H9 (cell line): ENCODE measurements around the gene ARL17B. TPM values are rescaled to one million over a fixed set of nuclear protein-coding genes. Genes with fewer than 3 reads are reported as not detected.
"Not testable (repeated sequence)": the region's sequence is repeated elsewhere in the genome, so short reads cannot be mapped to it uniquely, and the experiment has no call there.

Experiments used
- DNase-seq: peaks from one replicate; pipeline ENCODE4 v3.0.0-alpha.2; 2017
- H2AFZ ChIP-seq: one replicate; pipeline ENCODE4 v1.6.1; 2013; ENCODE audit warnings: mild to moderate bottlenecking, low read length, control low read depth, moderate library complexity
- H2AK5ac ChIP-seq: 2 replicates; pipeline ENCODE4 v1.6.1; 2013; ENCODE audit warnings: low read length, control low read depth, mixed read lengths; ENCODE audit not compliant: insufficient read length
- H2BK120ac ChIP-seq: one replicate; pipeline ENCODE4 v1.6.1; 2013; ENCODE audit warnings: low read depth, mild to moderate bottlenecking, low read length, control low read depth, inconsistent platforms; ENCODE audit not compliant: poor library complexity, severe bottlenecking
- H2BK12ac ChIP-seq: 2 replicates; pipeline ENCODE4 v1.6.1; 2013; ENCODE audit warnings: low read length, control low read depth, mixed read lengths, low read depth; ENCODE audit not compliant: insufficient read length
- H2BK15ac ChIP-seq: 2 replicates; pipeline ENCODE4 v1.6.1; 2013; ENCODE audit warnings: low read depth, low read length, control low read depth
- H2BK20ac ChIP-seq: one replicate; pipeline ENCODE4 v1.6.1; 2013; ENCODE audit warnings: low read depth, mild to moderate bottlenecking, low read length, control low read depth, inconsistent platforms; ENCODE audit not compliant: poor library complexity, severe bottlenecking
- H2BK5ac ChIP-seq: 2 replicates; pipeline ENCODE4 v1.6.1; 2013; ENCODE audit warnings: low read length, control low read depth, mixed read lengths; ENCODE audit not compliant: insufficient read length
- H3K14ac ChIP-seq: 2 replicates; pipeline ENCODE4 v1.6.1; 2013; ENCODE audit warnings: low read length, control low read depth; ENCODE audit not compliant: insufficient read depth
- H3K18ac ChIP-seq: 2 replicates; pipeline ENCODE4 v1.6.1; 2013; ENCODE audit warnings: low read depth, mild to moderate bottlenecking, mixed read lengths, low read length, control low read depth; ENCODE audit not compliant: insufficient read length
- H3K23ac ChIP-seq: 2 replicates; pipeline ENCODE4 v1.6.1; 2013; ENCODE audit warnings: low read length, control low read depth, mixed read lengths, low read depth; ENCODE audit not compliant: insufficient read length
- H3K23me2 ChIP-seq: 2 replicates; pipeline ENCODE4 v1.6.1; 2013; ENCODE audit warnings: low read depth, mild to moderate bottlenecking, mixed read lengths, low read length, control low read depth; ENCODE audit not compliant: insufficient read length, poor library complexity, severe bottlenecking
- H3K27ac ChIP-seq: 2 replicates; pipeline ENCODE4 v1.5.1; 2013; ENCODE audit warnings: low read length, control low read depth, mixed read lengths, low read depth; ENCODE audit not compliant: insufficient read length
- H3K27me3 ChIP-seq: 2 replicates; pipeline ENCODE4 v1.6.1; 2013; ENCODE audit warnings: low read length, control low read depth, inconsistent platforms; ENCODE audit not compliant: insufficient read depth
- H3K4ac ChIP-seq: 2 replicates; pipeline ENCODE4 v1.6.1; 2013; ENCODE audit warnings: low read depth, mild to moderate bottlenecking, control low read depth, inconsistent platforms, low read length, moderate library complexity
- H3K4me1 ChIP-seq: 2 replicates; pipeline ENCODE4 v1.6.1; 2013; ENCODE audit warnings: low read length, control low read depth, inconsistent platforms; ENCODE audit not compliant: insufficient read depth
- H3K4me2 ChIP-seq: 2 replicates; pipeline ENCODE4 v1.6.1; 2013; ENCODE audit warnings: low read length, control low read depth, mixed read lengths; ENCODE audit not compliant: insufficient read length, insufficient read depth
- H3K56ac ChIP-seq: 2 replicates; pipeline ENCODE4 v1.6.1; 2013; ENCODE audit warnings: low read depth, mild to moderate bottlenecking, mixed read lengths, low read length, control low read depth; ENCODE audit not compliant: insufficient read length
- H3K79me1 ChIP-seq: 2 replicates; pipeline ENCODE4 v1.6.1; 2013; ENCODE audit warnings: low read depth, mild to moderate bottlenecking, moderate library complexity, low read length, control low read depth, inconsistent platforms; ENCODE audit not compliant: insufficient read depth, poor library complexity, severe bottlenecking
- H3K79me2 ChIP-seq: 2 replicates; pipeline ENCODE4 v1.6.1; 2013; ENCODE audit warnings: low read length, control low read depth, inconsistent platforms; ENCODE audit not compliant: insufficient read depth
- H3K9ac ChIP-seq: 2 replicates; pipeline ENCODE4 v1.6.1; 2013; ENCODE audit warnings: low read length, control low read depth, mixed read lengths; ENCODE audit not compliant: insufficient read length; ENCODE audit errors: extremely low read depth
- H3K9me3 ChIP-seq: one replicate; pipeline ENCODE4 v1.6.1; 2013; ENCODE audit warnings: low read depth, low read length, inconsistent platforms; ENCODE audit not compliant: control insufficient read depth
- H3T11ph ChIP-seq: one replicate; pipeline ENCODE4 v1.6.1; 2013; ENCODE audit warnings: mild to moderate bottlenecking, low read length, control low read depth, inconsistent platforms
- H4K20me1 ChIP-seq: one replicate; pipeline ENCODE4 v1.6.1; 2013; ENCODE audit not compliant: control insufficient read depth, insufficient read length, insufficient read depth
- H4K5ac ChIP-seq: 2 replicates; pipeline ENCODE4 v1.6.1; 2013; ENCODE audit warnings: low read depth, mild to moderate bottlenecking, mixed read lengths, low read length, control low read depth; ENCODE audit not compliant: insufficient read length
- H4K8ac ChIP-seq: replicated peaks from 2 replicates; pipeline ENCODE4 v1.6.1; 2013; ENCODE audit warnings: low read length, control low read depth, mixed read lengths, low read depth; ENCODE audit not compliant: insufficient read length
- H4K91ac ChIP-seq: 2 replicates; pipeline ENCODE4 v1.6.1; 2013; ENCODE audit warnings: low read depth, mild to moderate bottlenecking, moderate library complexity, mixed read lengths, low read length, control low read depth; ENCODE audit not compliant: insufficient read length
- H3K27ac Mint-ChIP-seq, 3 experiments: 2 replicates in 2 of 3; 3 replicates in 1 of 3; pipeline ENCODE4 v1.8.0; 2020 to 2021; ENCODE audit warnings: mixed read lengths in 3 of 3, mild to moderate bottlenecking in 1 of 3, moderate library complexity in 1 of 3
- H3K27me3 Mint-ChIP-seq: 2 replicates; pipeline ENCODE4 v1.8.0; 2021; ENCODE audit warnings: low read depth, mild to moderate bottlenecking, moderate library complexity, mixed read lengths
- H3K36me3 Mint-ChIP-seq, 3 experiments: 2 replicates in 2 of 3; 3 replicates in 1 of 3; pipeline ENCODE4 v1.8.0; 2020 to 2021; ENCODE audit warnings: low read depth in 3 of 3, mixed read lengths in 3 of 3; ENCODE audit not compliant: insufficient read depth in 1 of 3
- H3K4me1 Mint-ChIP-seq, 2 experiments: 2 replicates each; pipeline ENCODE4 v1.8.0; 2020; ENCODE audit warnings: mixed read lengths in 2 of 2
- H3K4me3 Mint-ChIP-seq, 2 experiments: 2 replicates in 1 of 2; 3 replicates in 1 of 2; pipeline ENCODE4 v1.8.0; 2020 to 2021; ENCODE audit warnings: mild to moderate bottlenecking in 2 of 2, mixed read lengths in 2 of 2, moderate library complexity in 1 of 2
- H3K9me3 Mint-ChIP-seq, 2 experiments: 2 replicates in 1 of 2; 3 replicates in 1 of 2; pipeline ENCODE4 v1.8.0; 2020; ENCODE audit warnings: mild to moderate bottlenecking in 2 of 2, mixed read lengths in 2 of 2, moderate library complexity in 1 of 2
- WGBS: extraction: QIAGEN DNeasy Blood & Tissue Kit; methylation state at CpG from one replicate; pipeline ENCODE4 v1.1.7; 2013; ENCODE audit warnings: missing lambda C conversion rate, low lambda C conversion rate, mixed read lengths; ENCODE audit not compliant: insufficient read length; ENCODE audit errors: extremely low coverage; 5-methylcytosine and 5-hydroxymethylcytosine counted together
- total RNA-seq: library from RNA; stranded (reverse); gene quantifications from 2 replicates; pipeline ENCODE4 v1.2.1, GENCODE V29; 2021

ARL17B gene
- total RNA-seq, 1 experiment from 2014 or later = 10.8 TPM

- H3K27ac Mint-ChIP-seq, H3K23me2 ChIP-seq, H3K14ac ChIP-seq, H3K9me3 ChIP-seq, H3K27ac ChIP-seq, H3K23ac ChIP-seq, H3K4me1 Mint-ChIP-seq, H4K91ac ChIP-seq, DNase-seq, H3K36me3 Mint-ChIP-seq, H2BK5ac ChIP-seq, H3K9me3 Mint-ChIP-seq, H3K4ac ChIP-seq, H3K4me1 ChIP-seq, H3K18ac ChIP-seq, H2BK20ac ChIP-seq, H2AK5ac ChIP-seq, H3K56ac ChIP-seq, H3K27me3 ChIP-seq, H4K5ac ChIP-seq, H3K4me3 Mint-ChIP-seq, H2BK120ac ChIP-seq, H3K9ac ChIP-seq, H2BK12ac ChIP-seq, H2BK15ac ChIP-seq, H3K4me2 ChIP-seq, H3T11ph ChIP-seq, H2AFZ ChIP-seq, H4K8ac ChIP-seq, H3K79me1 ChIP-seq, H3K79me2 ChIP-seq, H4K20me1 ChIP-seq: not testable (repeated sequence)
- peaks cover 15% of the 10 kb centered on the region; the same call in 1 of the 2 replicates for H3K27me3 Mint-ChIP-seq
- no CpG with 5 or more reads among the region's 6 CpGs for WGBS
These were observed 107.4 kb downstream of the ARL17B start for GRCh38 chr17:46254215-46254614.
